GM19397 (cell line): ENCODE data around the gene FAM210B.
"Not testable (repeated sequence)": the region's sequence is repeated elsewhere in the genome, so short reads cannot be mapped to it uniquely, and the experiment has no call there.

Experiments
- ATAC-seq: cut with Tn5 transposase; IDR thresholded peaks from one replicate; pipeline ENCODE4 v1.9.1; 2021; ENCODE audit warnings: mild to moderate bottlenecking, moderate library complexity; ENCODE audit not compliant: unreplicated experiment

The FAM210B gene, protein sequence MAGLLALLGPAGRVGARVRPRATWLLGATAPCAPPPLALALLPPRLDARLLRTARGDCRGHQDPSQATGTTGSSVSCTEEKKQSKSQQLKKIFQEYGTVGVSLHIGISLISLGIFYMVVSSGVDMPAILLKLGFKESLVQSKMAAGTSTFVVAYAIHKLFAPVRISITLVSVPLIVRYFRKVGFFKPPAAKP

DNA sequence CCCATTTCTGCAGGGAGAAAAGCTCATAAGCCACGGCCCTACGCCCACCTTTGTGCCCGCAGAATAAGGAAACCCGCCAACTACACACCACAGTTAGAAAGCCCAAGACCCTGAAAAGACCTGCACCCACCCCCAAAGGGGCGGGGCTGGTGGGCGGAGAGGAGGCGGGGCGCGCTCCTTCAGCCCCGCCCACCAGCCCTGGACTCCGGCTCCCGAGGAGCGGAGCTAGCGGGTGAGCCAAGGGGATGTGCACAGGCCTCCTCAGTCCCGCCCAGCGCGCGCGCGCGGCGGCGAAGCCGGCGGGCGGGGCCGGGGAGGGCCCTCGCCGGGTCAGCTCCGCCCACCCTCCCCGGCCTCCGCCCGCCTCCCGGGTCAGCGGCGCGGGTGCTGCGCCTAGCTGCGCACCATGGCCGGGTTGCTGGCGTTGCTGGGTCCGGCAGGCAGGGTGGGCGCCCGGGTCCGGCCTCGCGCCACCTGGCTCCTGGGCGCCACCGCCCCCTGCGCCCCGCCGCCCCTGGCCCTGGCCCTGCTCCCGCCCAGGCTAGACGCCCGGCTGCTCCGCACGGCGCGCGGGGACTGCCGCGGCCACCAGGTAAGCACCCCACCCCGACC is at the start of gene FAM210B:
Gene FAM210B, plus strand, starts transcription at position 375 of the 612 bp plus-strand sequence. Its CDS starts 32 bp downstream, at position 407.
- peak; percentile 98 for ATAC-seq

DNA sequence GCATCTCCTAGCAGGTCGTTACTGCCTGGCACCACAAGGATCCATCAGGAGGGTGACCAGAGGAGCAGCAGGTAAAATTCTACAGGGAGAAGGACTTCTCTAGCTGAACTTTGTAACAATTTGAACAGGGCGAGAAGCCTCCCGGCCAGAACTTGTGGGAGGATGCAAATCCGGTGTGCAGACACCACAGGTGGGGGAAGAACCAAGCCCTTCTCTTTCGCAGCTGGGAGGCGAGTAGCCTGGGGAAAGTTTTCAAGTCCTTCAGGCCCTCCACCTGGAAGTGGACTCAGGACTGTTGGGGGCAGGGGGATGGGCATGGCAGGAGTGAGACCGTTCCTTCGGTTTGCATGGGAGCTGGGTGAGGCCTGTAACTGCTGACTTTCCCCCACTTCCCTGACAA is 42.7 kb upstream of the FAM210B start:
- no peak for ATAC-seq

DNA sequence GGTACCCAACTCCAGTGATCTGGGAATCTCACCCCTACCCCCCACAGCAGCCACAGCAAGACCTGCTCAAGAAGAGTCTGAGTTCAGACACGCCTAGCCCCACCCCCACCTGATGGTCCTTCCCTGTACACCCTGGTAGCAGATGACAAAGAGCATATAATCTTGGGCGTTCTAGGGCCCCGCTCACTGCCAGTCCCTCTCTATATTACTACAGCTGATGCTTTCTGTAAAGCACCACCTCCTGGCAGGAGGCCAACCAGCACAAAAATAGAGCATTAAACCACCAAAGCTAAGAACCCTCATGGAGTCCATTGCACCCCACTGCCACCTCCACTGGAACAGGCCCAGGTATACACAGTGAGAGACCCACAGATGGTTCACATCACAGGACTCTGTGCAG is 42.3 kb upstream of the FAM210B start:
- ATAC-seq: no peak

DNA sequence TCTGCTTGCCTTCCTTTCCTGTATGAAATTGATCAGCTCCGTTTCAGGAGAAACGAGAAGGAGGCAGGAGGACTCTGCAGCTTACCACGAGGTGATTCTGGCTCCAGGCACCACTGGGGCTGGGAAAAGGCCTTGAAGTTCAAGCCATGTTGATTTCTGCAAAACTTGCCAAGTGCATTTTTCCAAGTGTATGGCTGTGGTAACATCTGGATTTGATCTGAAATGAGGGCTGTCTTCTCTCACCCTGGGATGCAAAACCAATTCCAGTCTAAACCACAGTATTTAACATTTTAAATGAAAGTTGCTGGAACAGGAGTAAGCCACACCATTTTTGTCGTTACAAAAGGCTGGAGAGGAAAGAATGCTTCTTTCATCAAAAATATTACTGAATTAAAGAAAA is 36.1 kb upstream of the FAM210B start:
- ATAC-seq: no peak

DNA sequence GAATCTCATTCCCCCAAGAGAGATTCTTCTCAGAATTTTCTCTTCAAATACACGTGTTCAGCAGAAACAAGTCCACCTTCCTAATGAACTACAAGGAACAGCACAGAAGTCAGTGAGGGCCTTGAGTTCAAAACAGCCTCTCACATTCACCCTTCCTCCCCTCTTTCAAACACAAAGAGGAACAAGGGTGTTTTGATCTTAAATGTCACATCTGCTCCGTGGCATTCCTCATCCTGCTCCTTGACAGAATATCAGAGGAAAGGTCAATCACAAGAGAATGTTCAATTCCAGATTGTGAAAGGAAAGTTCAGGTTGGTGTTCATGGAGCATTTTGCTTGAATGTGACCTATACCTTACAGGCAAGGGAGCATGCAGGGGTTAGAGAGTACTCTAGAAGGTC is 35.6 kb upstream of the FAM210B start:
- no peak for ATAC-seq

DNA sequence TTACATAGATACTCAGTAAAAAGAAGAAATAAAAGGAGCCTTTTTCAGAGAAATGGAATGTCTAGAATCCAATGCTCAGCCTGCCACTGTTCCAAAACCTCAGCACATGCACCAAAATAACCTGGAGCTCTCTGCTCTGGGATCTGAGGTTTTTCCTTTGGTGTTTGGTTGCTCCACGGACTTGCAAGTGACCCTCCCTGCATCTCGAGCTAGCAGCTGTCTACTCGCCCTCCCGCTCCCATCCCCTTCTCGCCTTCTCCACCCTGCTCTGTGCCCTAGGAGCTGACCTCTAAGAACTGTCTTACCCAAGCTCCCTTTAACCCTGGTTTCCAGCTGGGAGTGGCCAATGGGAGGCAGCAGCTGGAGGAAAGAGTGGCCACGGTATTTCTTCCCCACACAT is 35.1 kb upstream of the FAM210B start:
- no peak for ATAC-seq

DNA sequence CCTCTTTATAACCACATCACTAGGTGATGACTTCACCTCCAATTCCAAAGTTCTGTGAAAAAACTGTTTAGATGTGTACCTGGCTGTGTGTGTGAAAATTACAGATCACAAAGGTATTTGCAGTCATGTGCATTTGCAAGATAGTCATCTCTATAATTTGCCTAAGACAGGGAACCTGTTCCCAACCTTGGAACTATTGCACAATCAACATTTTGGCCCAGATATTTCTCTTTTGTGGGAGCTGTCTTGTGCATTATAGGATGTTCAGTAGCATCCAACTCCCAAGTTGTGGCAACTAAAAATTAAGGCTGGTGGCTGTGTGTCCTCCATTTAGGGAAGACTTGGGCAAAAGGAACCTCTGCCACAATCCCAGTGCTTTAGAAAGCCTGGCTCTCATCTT is 34.0 kb upstream of the FAM210B start:
- no peak for ATAC-seq

DNA sequence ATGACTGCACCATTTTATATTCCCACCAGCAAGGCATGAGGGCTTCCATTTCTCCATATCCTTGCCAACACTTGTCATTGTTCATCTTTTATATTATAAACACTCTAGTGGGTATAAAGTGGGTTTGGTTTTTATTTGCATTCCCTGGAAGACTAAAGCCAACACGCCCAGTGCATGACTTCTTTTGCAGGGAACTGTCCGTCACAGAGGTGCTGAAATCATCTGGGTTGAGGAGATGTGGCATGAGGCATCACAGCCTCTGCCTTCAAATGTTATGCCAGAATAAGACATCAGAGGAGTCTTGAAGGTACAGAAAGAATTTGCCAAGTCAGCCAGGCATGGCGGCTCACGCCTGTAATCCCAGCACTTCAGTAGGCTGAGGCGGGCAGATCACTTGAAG is 29.9 kb upstream of the FAM210B start:
- ATAC-seq: no peak

DNA sequence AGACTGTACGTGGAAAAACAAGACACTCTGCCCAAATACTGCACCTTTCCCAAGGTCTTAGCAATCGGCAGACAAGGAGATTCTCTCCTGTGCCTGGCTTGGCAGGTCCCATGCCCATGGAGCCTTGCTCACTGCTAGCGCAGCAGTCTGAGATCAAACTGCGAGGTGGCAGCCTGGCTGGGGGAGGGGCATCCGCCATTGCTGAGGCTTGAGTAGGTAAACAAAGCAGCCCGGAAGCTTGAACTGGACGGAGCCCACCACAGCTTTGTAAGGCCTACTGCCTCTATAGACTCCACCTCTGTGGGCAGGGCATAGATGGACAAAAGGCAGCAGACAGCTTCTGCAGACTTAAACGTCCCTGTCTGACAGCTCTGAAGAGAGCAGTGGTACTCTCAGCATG is 22.1 kb upstream of the FAM210B start:
- not testable (repeated sequence) for ATAC-seq

DNA sequence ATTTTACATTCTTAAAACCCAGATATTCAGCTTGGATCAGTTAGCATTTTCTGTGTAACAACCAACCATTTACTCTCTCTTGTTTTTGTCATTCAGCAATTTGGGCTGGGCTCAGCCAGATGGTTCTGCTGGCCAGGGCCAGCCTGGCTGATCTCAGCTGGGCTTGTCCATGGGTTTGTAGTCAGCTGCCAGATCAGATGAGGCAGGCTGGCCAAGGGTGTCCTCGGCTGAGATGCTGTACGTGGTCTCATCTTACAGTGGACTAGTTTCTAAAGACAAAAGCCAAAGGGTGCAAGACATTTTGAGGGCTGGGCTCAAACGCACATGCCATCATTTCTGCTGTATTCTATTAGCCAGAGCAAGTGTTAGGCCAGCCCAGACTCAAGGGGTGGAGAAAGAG is 16.0 kb upstream of the FAM210B start:
- ATAC-seq: no peak

DNA sequence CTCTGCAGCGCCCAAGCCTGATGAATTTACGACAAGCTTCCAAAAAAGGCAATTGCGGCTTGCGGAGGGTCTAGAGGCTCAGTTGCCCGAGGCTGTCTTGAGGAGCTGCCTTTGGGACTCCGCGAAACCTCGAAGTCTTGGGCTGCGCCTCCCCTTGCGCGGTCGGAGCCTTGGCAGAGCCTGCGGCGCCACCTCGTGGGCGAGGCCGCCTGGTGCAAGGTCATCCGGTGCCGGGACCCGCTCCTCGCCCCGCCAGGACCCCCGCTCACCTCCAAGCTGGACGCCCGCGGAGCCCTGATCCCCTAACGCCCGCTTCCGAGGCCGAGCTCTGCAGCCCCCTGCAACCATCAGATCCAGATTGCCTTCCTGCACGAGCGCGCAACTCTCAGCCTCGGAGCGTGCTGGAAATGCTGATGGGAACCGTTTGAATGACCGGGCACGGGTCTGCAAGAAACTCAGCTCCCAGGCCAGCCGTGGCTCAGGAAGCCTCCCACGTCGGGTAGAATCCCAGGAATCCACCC is 14.9 kb upstream of the FAM210B start:
- ATAC-seq: peak; percentile 85

DNA sequence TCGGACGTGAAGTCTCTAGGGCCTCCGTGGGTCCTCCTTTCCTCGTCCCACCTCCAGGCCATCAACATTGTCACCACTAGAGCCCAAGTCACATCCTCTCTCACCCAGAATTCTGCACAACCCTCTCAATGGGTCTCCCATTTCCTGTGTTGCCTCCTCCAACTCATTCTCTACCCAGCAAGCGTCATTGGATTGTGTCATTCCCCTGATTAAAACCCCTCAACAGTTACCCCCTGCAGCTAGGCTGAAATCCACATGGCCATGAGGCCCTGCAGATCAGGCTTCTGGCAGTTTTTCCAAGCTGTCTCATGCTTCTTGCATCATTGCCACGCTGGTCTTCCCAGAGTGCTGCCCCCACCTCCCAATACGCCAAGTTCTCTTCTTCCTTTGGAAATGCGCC is 12.9 kb upstream of the FAM210B start:
- ATAC-seq: no peak

DNA sequence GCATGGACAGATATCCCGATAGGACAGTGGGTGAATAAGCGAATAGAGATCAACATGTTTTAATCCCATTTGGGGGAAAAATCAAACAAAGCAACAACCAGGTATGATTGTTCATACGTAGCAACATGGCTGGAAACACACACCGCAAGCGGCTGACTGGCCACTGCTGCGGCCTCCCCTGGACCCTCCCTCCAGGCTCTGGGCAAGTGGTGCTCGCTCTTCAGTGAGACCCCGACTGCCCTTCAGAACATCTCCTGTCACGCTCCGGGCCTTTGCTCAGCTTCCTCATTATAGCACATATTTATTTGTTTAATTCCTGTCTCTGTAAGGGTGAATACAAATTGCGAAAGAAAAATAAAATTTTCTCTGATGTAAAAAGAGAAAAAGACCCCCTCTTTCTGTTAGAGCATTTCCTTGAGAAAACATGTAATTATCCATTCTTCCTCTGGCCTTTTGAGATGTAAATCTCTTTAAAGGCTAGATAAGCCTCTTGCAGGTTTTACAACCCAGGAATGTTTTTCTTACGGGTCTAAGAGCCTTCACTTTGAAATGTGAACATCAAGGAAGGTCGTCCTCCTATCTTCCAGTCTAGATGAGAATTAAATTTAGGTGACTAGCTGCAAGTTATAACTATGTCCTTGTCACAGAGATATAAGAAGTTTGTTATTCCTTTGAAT is 11.0 kb upstream of the FAM210B start:
- ATAC-seq: no peak

DNA sequence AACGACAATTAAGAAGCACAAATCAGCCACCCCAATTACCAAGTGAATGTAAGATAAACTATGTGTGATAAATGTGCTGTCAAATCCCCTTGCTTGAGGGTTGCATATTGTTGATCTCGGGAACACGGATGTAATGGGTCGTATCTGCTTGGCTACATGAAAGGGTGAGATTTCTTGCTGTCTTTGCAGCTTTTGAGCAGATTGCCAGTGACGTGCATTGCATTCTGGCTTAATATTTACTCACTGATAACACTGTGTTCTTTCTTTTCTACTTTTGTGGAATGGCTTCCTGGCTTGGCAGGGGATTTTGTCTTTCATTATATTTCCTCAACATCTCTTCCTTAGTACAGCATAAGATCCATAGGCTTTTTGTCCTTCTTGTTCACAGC is 10.5 kb upstream of the FAM210B start:
- ATAC-seq: no peak

DNA sequence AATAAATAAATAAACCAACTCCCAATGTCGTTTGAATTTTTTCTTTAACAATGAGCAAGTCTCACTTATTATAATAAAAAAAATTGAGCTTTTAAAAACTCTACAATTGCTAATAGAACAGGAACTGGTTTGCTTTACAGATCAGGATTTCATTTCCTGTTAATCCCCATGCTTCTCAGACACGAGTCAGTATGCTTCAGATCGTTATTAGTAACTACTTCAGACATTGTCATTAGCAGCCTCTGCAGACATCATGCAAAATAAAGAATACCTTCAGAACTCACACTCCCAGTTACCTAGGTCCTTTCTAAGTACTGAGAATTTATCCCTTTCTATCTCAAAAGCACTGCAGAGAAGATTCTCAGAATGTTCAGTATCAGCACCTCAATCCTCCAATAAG is 10.0 kb upstream of the FAM210B start:
- no peak for ATAC-seq

DNA sequence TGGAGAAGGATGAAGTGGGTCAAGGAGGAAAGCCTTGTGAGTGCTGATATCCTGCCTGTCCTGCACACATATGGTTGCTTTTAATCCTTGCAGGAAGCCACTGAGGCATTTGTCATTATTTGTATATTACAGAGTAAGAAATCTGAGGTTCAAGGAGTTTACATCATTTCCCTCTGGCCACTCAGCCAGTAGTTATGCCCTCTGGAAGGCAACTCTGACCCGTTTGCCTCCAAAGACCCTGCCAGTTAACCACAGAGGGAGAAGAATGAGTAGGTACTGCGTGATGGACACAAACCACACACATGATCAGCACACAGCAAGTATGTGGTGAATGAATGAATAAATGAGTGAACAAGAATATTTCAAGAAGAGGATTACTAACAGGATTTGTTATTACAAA is 7.9 kb upstream of the FAM210B start:
- no peak for ATAC-seq

DNA sequence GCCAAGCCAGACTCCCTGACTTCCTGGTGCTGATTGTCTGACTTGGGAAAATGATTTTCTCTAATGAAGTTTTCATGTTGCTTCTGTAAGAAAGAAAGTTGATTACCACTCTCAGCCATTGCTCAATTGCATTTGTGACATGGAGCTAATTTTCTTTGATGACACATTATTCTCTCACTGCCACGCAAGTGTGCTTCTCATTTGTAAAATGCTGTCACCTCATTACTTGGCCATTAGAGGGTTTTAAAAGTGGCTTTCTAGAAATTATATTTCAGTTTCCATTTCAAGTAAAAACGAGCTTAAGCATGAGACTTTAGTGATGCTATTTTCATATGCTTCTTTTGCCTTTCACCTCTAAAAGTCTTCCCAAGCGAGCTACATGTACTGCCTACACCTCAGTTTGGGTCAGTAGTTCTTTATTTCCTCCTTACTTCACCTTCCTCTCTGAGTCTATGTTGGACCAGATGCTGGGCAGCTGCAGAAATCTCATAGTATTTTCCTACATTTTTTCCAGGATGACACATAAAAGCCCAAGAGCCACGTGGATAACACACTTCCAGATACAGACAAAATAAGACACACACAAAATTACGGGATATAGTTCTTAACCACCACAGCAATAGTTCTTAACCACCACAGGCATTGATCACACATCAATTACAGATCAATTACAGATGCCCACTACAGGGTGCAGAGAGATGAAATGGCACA is 6.3 kb upstream of the FAM210B start:
- ATAC-seq: no peak

DNA sequence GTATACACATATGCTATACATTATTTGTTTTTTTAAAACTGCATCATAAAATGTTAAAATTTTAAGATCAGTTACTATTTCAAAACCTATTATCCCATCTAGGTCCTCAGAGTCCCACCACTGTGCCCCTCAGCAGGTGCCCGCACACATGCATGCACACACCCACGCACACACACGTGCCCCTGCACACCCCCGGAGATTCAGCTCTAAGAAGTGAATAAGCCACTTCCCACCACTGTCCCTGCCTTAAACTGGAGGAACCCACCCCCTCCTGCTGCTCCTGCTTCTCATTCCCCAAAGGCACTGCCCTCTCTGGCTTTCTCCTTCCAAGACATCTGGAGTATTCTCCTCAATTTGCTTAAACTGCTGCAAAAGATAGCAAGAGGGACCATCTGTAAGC is 5.4 kb upstream of the FAM210B start:
- ATAC-seq: no peak

DNA sequence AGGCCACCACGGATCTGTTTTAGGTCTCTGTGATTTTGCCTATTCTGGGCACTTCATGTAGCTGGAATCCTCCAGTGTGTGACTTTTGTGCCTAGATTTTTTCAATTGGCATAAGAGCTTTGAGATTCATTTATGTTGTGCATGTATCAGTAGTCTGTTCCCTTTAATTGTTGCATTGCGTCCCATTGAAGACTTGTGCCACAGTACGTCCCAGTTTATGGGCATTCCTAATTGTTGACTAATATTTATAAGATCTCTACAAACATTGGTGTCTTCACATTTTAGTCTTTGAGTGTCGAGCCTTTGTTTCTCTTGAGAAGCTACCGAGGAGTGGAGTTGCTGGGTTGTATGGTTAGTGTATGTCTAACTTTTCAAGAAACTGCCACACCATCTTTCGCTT is 704 bp upstream of the FAM210B start:
- no peak for ATAC-seq

DNA sequence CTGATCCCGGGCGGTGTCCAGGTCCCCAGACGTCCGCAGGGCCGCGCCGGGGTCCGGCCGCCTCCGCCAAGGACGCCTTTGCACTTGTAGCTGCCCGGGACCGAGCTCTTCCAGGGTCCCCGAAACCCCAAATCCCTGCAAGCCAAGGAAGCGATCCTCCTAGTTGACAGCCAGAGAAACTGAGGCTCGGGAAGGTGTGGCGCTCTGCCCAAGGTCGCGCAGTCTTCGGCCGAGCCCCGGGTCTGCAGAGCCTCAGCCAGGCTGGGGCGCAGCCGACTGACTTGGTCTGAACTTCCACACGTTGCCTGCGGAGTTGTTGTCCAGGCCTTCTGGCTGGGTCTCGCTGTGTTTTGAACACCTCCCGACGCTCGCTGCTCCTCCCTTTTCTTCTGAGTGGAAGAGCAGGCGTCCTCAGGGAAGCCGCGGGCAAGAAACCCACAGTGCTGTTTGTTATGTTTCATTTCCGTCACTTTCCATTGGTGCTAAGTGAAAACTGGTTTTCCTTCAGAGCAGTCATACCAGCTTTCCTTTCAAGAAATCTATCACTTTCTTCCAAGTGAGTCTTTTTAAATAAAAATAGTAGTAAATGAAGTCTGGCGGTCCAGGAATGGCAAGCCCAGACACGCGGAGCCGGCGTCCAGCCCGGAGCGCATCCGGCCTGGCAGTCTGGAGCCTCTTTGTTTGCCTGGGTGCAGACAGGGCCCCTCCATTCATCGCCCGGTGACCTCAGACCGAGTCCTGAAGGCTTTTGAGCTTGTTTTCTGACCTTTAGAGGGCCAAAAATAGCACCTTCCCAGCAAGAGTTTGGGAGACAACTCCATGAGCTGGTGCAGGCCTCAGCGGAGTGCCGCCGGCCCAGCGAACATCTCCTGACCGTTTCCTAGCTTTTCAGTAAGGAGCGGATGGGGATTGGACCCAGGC is 698 bp downstream of the FAM210B start:
- peak; percentile 23 for ATAC-seq
